Right ventricle myocardium superior (tissue), 1 donor: ENCODE measurements around the gene ORC1. TPM values are rescaled to one million over a fixed set of nuclear protein-coding genes. Genes with fewer than 3 reads are reported as not detected.
"Not testable (repeated sequence)": the region's sequence is repeated elsewhere in the genome, so short reads cannot be mapped to it uniquely, and the experiment has no call there.

Source experiments
- ATAC-seq: fragments of 200-7000 bp; cut with Tn5 transposase; one replicate; pipeline ENCODE4 v1.9.1; 2020; ENCODE audit warnings: mild to moderate bottlenecking; ENCODE audit not compliant: poor library complexity
- DNase-seq: peaks from one replicate; pipeline ENCODE4 v3.0.0-alpha.2; 2020
- intact Hi-C: fragments of 100-400 bp; cut with DNase I; formaldehyde crosslinking; loops from one replicate; pipeline ENCODE4 v1.11.2; 2022
- total RNA-seq: library from RNA; stranded (reverse); fragmentation: NEBNext Ultra II Directional; extraction: Animal tissue kit (Norgen Biotek cat#: 25700); gene quantifications from one replicate; pipeline ENCODE4 v1.2.1, GENCODE V29; 2021
- donor health status: DM: no; HTN: yes; CAD: no; lungs with severe emphysema.

ORC1 gene
- total RNA-seq, 1 donor from 2014 or later = 0.22 TPM

DNA sequence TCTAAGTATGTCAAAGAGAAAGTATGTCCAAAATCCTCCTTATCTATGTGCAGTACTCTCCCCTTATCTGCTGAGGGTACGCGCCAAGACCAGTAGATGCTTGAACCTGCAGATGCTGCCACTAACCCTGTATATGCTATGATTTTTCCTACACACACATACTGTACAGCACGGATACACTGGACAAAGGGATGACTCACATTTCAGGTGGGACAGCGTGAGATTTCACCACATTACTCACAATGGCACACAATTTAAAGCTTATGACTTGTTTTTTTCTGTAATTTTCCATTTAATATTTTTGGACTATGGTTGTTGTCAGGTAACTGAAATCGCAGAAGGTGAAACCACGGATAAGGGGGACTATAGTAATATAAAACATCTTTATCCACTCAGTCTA lies 4.1 kb downstream of the ORC1 start:
- DNase-seq = no peak
- no peak for ATAC-seq
- intact Hi-C loops = no loop called here

DNA sequence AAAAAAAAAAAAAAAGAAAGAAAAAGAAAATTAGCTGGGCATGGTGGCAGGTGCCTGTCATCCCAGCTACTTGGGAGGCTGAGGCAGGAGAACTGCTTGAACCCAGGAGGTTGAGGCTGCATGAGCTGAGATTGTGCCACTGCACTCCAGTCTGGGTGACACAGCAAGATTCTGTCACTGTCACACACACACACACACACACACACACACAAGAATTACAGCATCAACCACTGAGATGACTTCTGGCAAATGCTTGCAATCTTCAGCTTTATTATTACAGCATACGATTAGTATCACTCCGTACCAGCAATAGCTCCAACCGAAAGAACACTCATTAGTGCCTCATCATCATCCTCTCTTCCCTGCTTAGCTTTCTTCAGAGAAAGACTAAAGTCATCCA lies 4.6 kb downstream of the ORC1 start:
- ATAC-seq (no peak), DNase-seq (no peak)

DNA sequence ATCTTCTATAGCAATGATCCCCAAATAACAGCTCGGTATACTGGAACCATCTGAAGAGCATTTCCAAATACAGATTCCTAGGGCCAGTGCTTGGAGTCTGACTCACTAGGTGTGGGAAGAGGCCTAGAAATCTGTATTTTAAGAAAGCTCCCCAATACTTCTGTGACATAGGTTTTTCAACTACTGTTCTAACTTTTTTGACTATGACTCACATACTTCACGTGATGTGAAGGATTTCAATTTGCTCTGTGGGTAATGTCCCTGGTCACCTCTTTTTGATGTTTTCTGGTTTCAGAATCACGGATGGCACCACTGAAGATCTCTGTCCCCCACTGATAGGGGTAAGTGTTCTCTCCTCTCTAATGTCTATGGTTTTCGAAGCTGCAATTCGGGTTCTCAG lies 11.0 kb downstream of the ORC1 start:
- DNase-seq (no peak), ATAC-seq (no peak)
- intact Hi-C loops = no loop called here

More for the DNA sequence above, 4.6 kb downstream of the ORC1 start:
- intact Hi-C loops = no loop called here

GRCh38 chr1:52386458-52386857 lies 17.8 kb downstream of the ORC1 start:
- intact Hi-C loops = no loop called here
- ATAC-seq (no peak), DNase-seq (no peak)

- intact Hi-C loops = no loop called here
- no peak for DNase-seq
- no peak for ATAC-seq
These were observed 18.8 kb downstream of the ORC1 start for GRCh38 chr1:52385376-52385775.

- ATAC-seq, DNase-seq, intact Hi-C loops: not testable (repeated sequence)
These were observed 34.4 kb downstream of the ORC1 start for GRCh38 chr1:52369851-52370250.

GRCh38 chr1:52368383-52369172 lies 35.6 kb downstream of the ORC1 start:
- peak; percentile 68 for DNase-seq
- intact Hi-C loops = no loop called here
- no peak for ATAC-seq

DNA sequence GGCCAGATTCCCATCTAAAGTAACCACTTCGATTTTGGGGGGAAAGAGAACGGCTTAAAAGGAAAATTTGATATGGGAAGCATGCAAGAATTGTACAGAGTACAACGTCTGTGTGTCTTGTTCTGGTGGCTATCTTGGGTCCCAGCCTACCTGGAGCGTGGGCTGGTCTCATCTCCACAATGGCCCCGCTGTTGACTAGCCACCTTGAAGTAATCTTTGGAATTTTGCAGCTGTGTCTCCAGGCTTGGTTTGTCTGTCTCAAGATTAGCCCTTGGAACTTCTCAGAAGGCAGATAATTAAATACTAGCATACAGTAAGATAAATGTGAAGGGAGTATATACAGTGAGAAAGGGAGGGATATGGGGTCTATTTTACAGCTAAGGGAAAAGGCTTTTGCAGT lies 37.0 kb downstream of the ORC1 start:
- DNase-seq (no peak), ATAC-seq (no peak)
- intact Hi-C loops = no loop called here

GRCh38 chr1:52366517-52366827 lies 37.8 kb downstream of the ORC1 start:
- no peak for ATAC-seq
- no peak for DNase-seq
- intact Hi-C loops = no loop called here

GRCh38 chr1:52365746-52366516 lies 38.3 kb downstream of the ORC1 start, which contains the start of gene CC2D1B:
Gene CC2D1B, minus strand, starts transcription at chr1:52366205. Its CDS starts 1,585 bp downstream, at chr1:52364620.
- ATAC-seq (peak; percentile 94), DNase-seq (peak; percentile 99)
- intact Hi-C loops = no loop called here

DNA sequence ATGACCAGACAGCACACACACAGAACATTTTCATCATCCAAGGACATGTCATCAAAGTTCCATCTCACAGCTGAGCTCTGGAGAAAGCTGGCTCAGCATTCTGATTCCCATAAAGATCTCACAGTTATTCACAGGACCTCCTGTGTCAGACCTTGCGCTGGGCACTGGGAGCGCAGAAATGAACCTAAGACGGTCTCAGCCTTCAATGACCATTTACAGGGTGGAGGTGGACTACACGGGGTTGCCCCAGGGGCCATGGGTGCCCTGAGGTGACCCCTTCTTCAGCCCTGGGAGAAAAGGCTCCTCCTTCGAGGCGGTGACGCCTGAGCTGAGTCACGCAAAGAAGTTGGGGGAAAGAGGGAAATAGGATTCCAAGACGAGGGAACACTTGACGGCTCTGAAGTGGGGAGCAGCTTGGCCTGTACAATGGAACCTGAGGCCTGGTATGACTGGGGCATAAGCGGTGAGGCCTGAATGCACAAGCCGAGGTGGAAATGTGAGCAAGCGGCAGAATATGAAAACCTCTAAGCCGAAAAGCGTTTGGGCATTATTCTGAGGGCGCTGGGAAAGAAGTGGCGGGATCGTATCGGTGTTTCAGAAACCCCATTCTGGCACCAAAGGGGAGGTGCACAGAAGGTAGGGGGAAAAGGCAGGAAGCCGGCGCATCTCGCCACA lies 39.0 kb downstream of the ORC1 start:
- peak; percentile 7 for ATAC-seq
- intact Hi-C loops = no loop called here
- peak; percentile 58 for DNase-seq

DNA sequence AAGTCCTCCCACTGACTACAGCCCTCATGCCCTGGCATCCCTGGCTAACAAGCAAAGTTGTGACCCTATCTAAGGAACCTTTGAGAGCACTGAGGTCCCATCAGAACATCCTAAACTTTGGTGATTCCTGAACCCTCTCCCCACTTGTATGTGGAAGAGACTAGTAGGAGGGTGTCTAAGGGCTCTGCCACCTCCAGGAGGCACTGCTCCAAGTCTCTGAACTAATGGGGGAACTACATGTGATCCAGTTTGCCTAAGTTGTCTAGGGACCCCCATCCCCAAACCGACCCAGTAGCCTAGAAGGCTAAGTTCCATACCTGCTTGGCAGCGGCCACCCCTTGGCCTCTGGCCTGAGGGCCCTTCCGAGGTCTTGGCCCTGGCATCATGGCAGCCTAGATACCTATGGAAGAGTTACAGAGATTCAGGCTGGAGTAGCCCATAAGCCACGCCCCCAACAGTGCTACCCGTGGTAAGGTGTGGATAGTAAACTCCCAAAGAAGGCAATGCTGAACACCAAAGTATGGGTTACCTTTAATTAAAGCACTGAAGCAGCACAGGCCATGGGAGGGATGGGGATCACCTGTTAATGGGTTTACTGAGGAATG lies 39.9 kb downstream of the ORC1 start:
- ATAC-seq (no peak), DNase-seq (no peak)
- intact Hi-C loops = no loop called here

DNA sequence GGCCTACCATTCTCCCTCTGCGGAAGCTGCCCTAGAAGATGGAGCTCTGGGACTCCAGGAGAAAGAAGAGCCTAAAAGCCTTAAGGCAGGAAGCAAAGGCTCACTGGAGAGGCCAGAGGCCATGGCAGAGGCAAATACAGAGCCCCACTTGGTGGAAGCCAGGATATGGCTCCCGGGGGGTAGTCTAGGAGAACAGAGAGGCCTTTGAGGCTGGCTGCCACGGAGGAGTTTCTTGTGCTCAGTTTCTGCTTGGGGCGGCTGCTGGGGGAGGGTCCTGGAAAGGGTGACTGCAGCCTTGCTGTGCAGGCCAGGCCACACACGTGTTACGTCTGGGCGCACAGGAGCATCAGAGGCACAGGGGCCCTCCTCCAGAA lies 43.6 kb downstream of the ORC1 start:
- intact Hi-C loops = no loop called here
- DNase-seq (no peak), ATAC-seq (no peak)

DNA sequence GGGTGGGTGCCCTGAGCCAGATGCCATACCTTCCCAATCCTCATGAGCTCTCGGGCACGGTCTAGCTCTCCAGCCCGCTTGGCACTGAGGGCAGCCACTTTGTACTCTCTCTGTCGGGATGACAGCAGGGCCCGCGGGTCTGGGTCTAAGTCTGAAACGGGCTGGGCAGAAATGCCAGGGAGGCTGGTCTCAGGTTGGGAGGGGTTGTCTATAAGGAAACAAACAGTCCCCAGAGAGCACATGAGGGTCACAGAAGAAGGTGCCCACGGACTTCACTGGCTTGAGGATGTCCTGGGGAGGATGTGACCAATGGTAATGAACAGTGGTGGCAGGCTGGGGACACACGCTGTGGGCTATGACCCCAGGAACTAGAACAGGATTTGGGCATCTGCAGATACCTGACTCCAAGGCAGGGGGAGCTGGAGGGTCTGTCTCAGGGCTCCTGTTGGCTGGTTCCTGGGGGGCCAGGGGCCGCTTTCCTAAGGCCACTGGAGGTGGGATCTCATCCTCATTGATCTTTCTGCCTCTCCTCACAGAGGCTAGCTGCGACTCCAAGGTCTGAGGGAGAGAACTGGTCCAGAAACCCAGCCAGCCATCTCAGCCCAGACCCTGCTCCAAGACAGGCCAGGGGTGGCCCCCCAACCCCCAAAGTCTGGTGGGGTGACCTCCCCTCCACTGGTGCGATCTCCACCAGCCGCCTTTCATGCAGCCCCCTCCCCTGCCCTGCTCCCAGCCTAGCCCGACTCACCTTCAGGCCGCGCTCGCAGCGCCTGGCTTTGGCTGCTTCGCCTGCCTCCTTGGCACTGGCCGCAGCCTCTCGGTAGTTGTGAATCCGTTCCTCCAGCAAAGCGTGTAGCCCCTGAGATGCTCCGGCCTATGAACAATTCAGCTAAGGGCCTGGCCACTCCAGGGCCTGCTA lies 44.3 kb downstream of the ORC1 start:
- intact Hi-C loops = no loop called here
- ATAC-seq (no peak), DNase-seq (no peak)

GRCh38 chr1:52358851-52359497 lies 45.2 kb downstream of the ORC1 start:
- DNase-seq (no peak), ATAC-seq (no peak)
- intact Hi-C loops = no loop called here

DNA sequence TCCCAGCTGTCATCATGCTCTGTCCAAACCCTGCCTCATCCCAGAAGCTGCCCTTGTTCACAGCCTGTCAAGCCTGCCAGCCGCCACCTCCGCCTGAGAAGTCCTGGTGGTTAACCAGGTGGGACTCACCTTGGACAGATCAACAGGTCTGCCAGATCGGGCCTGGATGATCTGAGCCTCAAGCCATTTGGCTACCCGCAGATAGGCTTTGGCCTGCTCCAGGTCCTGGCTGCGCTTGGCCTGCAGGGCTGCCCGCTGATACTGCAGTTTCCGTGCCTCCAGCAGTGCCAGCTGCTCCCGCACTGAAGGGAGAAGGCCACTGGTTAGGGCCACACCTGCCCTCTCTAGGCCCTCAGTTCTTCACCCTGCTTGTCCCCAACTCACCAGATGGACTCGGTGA lies 46.8 kb downstream of the ORC1 start:
- DNase-seq = no peak
- intact Hi-C loops = no loop called here
- no peak for ATAC-seq

GRCh38 chr1:52356818-52357355 lies 47.3 kb downstream of the ORC1 start:
- no peak for DNase-seq
- intact Hi-C loops = no loop called here
- no peak for ATAC-seq
